ENCODE measurements around the gene GTF2H1.
"Not testable (repeated sequence)": the region's sequence is repeated elsewhere in the genome, so short reads cannot be mapped to it uniquely, and the experiment has no call there.

The GTF2H1 gene

DNA sequence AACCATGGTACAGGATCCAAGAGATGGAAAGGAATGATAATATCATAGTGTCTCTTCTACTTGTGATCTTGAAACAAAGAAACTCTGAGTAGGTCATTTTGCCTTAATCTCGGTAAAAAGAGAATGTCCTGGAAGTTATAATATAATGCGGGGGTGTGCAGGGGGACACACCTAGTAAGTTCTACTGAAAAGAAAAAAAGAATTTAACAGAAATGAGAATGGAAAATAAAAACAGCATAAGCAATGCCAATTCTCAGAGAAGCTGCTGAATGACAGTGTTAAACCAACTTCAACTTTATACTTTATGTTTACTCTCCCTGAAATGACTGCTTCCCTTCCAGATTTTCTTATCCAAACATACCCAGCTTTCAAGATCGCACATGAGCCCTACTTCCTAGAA lies 2.5 kb upstream of the GTF2H1 start:
- no peak for DNase-seq (ENCODE audit: low read depth in 2 of 2)

DNA sequence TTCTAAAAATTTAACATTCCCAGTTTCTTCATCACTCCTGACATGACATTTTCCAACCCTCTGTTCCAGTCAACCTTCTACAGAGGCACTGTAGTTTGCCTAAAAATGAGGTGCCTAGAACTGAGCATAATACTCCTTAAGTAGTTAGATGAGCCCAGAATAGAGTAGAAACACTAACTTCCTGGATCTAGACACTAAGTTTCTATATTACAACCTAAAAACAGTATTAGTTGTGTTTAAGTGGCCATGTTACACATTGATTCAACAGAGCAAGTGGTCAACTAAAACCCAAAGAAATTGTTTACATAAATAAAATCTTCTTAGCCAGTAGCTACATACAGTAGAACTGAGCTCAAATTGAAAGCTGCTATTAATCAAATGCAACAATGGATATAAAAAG lies 1.8 kb upstream of the GTF2H1 start:
- no peak for DNase-seq (ENCODE audit: low read depth in 2 of 2)

DNA sequence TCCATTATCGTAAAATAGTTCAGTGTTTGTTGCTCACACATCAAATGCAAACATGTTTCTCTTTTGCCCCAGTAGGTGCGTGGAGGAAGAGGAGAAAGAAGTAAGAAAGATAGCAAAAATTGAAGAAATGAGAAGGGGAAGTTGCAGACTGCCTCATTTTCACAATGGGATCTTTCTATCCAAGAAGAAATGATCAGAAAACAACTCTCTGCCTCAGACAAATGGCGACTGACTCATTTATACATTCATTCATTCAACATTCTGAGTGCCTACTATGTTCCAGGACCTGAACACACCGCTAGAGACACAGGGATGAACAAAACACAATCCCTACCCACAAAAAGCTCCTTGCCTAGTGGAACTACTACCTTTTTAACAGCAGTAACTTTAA lies 794 bp upstream of the GTF2H1 start:
- no peak for DNase-seq (ENCODE audit: low read depth in 2 of 2)

DNA sequence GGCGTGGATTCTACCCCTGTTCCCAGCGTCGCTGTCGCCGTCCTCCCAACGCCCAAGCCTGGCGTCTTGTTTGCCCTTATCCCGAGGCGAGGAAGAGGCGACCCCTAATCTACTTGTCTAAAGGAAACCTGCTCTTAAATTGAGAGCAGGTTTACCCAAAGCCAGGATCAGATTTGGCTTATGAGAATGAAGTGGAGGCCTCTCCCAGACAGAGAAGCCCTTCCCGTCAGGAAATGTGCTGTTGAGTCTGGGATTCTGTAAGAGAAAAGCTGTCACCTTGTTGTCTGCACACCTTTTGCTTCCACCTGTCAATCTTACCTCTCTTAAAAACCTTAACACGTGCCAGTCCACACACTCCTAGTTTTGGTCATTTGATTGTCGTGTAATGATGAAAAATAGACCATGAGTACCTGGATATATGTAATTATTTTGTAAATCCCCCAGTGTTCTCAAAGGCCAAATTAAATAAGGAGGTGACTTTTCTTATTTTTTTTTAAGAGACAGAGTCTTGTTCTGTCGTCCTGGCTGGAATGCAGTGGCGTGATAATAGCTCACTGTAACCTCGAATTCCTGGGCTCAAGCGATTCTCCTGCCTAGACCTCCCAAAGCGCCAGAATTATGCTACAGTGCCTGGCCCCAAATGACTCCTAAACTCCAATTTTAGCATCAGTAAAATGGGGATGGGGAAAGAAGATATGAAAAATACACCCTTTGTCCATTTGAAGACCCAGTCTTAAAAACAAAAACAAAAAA lies 627 bp downstream of the GTF2H1 start:
- DNase-seq (ENCODE audit: low read depth in 2 of 2) = no peak

DNA sequence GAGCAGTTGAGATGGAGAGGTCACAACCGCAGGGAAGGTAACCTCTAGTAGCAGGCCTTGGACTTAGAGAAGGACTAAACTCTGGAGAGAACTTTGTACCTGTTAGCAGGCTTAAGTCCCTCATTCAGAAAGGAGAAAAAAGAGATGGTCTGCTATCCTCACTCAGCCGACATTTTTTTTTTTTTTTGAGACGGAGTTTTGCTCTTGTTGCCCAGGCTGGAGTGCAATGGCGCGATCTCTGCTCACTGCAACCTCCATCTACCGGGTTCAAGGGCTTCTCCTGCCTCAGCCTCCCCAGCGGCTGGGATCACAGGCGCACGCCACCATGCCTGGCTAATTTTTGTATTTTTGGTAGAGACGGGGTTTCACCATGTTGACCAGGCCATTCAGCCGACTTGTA lies 1.5 kb downstream of the GTF2H1 start:
- DNase-seq (ENCODE audit: low read depth in 2 of 2) = not testable (repeated sequence)

DNA sequence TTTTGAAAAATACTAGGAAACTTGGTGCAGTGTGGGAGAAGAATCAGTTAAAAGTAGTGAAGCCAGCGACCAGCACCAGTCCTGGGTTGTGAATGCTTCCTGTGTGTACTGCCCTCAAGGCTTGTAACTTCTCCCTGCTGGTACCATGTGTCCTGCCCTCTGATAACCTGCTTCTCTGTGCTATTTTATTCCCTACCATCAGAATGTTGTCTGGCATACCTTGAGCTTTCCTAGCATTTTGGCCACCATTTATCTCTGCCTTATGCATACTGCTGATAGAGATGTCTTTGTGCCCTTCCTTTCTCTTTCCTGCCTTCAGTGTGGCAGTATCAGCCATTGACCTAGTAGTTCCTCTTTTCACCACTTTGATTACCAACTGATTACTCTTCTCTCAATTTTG lies 2.0 kb downstream of the GTF2H1 start:
- no peak for DNase-seq (ENCODE audit: low read depth in 2 of 2)

DNA sequence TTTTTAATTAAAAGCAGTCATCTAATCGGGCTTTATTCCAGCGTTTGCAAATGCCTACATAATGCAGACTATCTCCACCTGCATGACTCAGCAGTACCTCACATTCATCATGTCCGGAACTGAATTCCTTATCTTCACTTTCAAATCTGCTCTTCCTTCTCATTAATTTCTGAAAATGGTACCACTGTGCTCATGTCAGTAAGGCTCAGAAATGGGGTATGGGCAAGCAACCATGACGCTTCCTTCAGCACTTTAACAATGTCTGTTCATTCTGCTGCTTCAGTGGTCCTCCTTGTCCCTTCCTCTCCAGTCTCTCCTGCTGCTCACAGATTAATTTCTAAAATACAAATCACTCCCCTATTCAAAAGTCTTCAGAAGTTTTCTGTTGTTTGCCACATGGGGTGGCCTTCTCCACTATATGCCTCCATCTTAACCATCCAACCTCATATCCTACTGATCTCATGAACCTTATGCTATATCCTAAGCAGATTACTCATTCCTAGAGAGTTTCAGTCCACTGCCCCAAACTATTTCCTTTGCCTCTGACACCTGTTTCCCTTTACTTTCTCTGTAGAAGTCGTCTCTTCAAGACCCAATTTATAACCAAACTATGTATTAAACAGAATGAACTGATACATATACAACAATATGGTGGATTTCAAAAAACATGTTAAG lies 7.0 kb downstream of the GTF2H1 start:
- no peak for DNase-seq (ENCODE audit: low read depth in 2 of 2)

DNA sequence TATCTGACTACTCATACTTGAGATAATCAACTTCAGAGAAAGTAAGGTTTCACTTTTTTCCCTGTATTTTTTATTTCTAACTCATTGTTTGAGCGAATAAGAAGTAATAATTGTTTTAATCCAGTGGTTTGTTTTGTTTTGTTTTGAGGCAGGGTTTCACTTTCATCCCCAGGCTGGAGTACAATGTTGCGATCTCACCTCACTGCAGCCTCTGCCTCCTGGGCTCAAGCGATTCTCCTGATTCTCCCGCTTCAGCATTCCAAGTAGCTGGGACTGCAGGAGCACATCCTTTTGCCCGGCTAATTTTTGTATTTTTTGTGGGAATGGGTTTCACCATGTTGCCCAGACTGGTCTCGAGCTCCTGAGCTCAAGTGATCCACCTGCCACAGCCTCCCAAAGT lies 8.6 kb downstream of the GTF2H1 start:
- no peak for DNase-seq (ENCODE audit: low read depth in 2 of 2)

DNA sequence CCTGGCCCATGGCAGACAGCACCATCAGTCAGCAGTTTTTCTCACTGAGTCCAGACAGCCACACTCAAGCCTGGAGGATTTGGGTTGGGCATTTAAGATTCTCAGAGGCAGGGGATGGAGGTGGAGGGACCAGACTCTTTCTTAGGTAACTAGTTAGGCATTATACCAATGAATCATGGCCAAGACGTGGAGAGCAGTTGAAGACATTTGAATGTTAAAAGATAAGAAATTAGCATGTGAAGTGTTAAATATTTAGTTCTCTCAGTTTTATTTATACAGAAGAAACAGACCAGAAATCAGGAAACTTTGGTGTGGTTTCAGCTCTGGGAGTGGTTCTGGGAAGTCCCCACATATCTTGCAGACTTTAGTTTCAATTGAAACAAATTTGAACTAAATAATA lies 9.9 kb downstream of the GTF2H1 start:
- DNase-seq (ENCODE audit: low read depth in 2 of 2) = no peak

DNA sequence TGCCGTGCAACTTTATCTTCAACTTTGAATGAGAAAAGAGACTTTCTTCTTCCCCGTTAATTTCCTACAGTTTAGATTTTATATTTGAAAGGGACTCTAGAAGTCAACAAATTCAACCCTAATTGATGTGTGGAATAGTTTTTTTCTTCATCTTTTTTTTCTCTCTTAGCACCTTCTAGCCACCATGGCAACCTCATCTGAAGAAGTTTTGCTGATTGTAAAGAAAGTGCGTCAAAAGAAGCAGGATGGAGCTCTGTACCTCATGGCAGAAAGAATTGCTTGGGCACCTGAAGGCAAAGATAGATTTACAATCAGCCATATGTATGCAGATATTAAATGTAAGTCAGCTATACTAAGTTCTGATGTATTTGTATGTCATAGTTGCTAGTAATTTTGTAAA lies 10.5 kb downstream of the GTF2H1 start:
- DNase-seq (ENCODE audit: low read depth in 2 of 2) = no peak

DNA sequence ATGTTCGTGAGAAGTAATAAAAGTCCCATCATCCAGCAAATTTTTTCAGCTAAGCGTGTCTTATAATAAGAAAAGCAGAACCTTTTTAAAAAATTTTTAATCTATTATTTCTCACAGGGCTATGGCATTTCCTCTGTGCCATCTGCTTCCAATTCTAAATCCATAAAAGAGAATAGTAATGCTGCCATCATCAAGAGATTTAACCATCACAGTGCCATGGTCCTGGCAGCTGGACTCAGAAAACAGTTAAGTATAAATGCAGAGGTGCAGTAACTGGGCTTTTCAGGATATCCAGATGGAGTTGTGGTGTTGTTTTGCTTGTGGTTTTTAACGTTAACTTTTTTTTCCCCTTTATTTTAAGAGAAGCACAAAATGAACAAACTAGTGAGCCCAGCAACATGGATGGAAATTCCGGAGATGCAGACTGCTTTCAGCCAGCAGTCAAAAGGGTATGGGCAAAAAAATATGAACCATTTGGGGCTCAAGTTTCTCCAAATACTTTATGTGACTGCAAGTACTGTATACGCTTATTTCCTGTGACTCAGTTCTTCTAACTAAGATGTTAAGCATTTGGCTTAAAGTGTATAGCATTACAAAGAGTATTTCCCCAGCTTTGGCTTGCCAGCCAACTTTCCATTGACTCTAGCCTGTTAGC lies 25.2 kb downstream of the GTF2H1 start:
- no peak for DNase-seq (ENCODE audit: low read depth in 2 of 2)

DNA sequence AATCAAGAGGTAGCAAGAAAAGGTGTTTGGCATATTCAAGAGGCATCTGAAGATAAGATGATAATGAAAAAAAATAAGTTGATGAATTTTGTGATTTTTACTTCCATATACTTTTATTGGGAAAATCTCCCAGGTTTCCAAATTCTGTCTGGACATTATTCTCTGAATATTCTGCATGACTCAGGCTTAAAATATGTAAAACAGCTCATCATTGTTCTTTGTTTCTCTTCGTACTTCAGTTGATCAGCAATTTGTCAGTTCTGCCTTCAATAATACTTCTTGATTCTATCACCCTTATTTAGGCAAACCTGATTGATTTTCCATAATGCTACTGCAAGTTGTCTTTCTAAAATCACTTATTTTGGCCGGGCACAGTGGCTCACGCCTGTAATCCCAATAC lies 30.2 kb downstream of the GTF2H1 start:
- DNase-seq (ENCODE audit: low read depth in 2 of 2) = no peak

DNA sequence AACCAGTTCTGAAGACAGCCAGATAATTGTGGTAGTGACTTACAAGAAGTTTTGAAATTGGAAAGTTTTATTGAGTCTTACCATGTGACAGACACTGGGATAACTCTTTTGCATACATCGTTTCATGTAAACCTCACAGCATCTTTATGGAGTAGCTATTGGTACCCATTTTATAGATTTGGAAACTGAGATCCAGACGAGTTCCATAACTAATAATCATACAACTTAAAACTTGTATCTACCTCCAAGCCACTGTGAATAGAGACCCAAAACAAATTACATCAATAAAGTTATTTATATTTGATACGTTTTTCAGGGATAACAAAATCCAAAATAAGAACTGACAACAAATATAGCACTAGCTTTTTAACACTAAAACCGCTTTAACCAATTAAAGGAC lies 36.3 kb downstream of the GTF2H1 start:
- DNase-seq (ENCODE audit: low read depth in 2 of 2) = no peak

DNA sequence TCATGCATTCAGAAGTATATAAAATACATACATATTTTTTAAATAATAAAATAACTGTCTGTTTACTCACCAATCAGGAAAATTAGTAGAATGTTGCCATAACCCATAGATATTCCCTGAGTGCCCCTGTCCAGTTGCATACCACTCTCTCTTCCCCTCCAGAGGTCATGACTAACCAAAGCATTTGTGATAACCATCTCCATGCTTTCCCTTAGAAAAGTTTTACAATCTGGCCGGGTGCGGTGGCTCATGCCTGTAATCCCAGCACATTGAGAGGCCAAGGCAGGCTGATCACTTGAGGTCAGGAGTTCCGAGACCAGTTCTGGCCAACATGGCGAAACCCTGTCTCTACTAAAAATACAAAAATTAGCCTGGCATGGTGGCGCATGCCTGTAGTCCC lies 38.8 kb downstream of the GTF2H1 start:
- no peak for DNase-seq (ENCODE audit: low read depth in 2 of 2)

DNA sequence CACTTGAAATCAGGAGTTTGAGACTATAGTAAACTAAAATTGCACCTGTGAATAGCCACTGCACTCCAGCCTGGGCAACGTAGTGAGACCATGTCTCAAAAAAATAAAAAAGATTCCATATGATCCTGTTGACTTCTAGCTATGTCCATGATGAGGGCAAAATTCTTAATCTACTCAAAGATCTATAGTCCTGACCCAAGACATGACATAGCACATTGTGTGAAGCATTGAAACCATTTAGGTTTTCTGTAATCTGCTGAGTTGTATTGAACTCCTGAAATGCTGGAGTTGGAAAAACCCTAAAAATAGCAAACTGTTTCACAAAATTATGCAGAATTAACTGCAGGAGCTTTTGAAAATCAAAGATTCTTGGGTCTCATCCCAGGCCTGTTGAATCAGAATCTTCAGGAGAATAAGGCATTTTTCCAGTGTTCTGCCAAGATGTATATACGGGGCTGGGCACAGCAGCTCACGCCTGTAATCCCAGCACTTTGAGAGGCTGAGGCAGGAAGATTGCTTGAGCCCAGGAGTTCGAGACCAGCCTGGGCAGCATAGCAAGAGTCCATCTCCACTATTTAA lies 42.2 kb downstream of the GTF2H1 start:
- no peak for DNase-seq (ENCODE audit: low read depth in 2 of 2)

DNA sequence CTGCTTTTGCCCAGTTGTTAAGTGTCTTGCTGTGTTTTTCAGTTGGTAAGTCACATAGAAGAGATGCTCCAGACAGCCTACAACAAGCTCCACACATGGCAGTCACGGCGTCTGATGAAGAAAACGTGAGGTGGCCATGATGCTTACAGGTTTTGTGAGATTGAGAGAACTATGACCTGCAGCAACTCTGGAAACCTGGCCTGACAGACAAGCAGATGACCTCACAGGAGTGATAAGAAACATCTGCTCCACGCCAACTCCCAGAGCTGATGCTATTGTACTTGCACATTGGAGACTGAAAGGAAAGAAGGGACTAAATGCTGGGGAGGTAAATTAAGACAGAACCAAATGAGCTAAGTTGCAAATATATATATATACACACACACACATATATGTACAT lies 43.4 kb downstream of the GTF2H1 start:
- no peak for DNase-seq (ENCODE audit: low read depth in 2 of 2)

DNA sequence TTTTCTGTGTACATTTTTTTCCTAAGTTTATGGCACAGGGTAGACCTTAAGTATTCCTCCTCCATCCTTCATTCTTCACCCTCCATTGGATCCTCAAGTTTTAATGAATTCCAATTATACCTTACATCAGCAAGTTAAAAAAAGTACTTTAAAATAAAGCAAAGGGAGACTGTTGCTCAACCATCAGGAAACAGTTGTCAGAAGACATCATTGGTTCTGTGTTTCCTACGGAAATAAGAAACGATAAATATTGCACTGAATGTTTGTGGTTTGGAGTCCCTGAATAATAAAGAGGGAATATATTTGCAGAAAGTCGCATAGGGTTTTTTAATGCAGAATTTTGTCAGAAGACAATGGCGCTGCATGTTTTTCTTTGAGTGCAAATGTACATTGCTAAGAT lies 43.9 kb downstream of the GTF2H1 start:
- DNase-seq (ENCODE audit: low read depth in 2 of 2) = no peak

DNA sequence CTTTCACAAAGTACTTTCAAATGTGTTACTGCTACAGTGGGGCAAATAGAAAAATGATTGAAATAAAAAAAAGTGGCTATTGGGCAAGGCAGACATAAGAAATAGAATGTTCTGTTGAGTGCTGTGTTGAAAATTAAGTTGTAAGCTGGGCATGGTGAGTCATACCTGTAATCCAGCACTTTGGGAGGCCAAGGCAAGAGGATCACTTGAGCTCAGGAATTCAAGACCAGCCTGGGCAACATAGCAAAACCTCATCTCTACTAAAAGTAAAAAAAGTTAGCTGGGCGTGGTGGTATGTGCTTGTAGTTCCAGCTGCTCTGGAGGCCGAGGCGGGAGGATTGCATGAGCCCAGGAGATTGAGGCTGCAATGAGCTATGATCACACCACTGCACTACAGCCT lies 45.1 kb downstream of the GTF2H1 start:
- no peak for DNase-seq (ENCODE audit: low read depth in 2 of 2)

DNA sequence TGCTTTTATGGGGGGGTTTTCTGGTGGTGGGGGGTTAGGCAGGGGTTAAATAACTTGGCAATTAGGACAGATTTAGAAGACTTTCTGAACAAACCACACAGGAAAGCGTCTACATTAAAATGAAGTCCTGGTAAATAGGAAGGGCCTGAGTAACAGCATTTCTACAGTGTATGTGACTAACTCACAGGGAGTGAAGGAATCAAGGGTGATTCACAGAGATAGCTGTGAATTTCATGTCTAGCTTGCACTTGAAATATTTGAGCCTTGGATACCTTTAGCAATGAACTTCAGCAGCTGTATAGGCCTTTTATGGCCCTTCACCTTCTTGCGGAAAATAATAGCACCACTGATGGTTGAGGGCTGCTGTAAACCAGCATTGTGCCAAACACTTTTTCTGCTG lies 45.9 kb downstream of the GTF2H1 start:
- no peak for DNase-seq (ENCODE audit: low read depth in 2 of 2)

DNA sequence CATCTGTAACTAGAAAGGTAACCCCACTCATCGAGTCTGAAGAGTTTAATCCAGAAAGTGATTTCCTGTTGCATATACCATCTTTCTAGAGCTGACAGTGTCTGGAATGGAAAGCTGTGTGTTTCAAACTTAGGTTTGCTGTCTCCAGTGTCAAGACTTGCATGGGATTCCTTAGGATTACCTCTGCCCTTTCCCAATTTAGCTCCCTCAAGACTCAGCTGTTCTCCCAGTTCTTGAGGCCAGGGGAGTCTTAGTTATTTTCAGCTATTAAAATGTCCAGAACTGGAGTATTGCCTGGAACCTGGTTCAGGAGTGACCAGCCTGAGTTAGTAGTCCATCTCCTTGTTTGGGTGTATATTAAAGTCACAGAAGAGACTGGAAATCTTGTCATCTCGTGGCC lies 47.0 kb downstream of the GTF2H1 start:
- DNase-seq (ENCODE audit: low read depth in 2 of 2) = no peak

DNA sequence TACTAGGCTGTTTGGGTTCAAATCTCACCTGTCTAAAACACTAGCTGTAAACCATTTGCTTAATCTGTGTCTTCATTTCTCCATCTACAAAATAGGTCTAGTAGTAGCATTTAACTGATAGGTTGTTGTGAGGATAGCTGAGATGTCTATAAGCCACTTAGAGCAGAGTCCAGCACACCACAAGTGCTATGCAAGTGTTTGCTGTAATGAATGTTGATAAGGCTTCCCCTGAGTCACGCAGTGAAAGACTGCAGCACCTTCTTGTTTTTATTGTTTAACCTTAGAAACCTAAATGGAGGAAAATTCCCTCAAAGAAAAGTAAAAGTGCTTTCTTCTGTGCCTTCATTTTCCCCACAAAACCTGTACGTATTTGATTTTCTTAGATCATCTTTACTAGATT lies 48.9 kb downstream of the GTF2H1 start:
- no peak for DNase-seq (ENCODE audit: low read depth in 2 of 2)

DNA sequence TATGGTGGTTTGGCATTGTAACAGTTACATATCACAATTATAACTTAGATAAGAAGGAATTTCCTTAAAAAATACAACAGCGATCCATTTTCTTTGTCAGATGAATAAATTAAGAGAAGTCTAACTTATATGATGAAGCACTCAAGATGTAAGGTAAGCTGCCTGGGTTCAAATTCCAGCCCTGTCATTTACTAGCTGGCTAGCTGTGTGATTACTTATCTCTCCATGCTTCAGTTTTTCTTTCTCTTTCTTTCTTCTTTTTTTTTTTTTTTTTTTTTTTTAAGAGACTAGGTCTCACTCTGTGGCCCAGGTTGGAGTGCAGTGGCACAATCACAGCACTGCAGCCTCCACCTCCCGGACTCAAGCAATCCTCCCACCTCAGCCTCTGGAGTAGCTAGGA lies 49.8 kb downstream of the GTF2H1 start:
- no peak for DNase-seq (ENCODE audit: low read depth in 2 of 2)

DNA sequence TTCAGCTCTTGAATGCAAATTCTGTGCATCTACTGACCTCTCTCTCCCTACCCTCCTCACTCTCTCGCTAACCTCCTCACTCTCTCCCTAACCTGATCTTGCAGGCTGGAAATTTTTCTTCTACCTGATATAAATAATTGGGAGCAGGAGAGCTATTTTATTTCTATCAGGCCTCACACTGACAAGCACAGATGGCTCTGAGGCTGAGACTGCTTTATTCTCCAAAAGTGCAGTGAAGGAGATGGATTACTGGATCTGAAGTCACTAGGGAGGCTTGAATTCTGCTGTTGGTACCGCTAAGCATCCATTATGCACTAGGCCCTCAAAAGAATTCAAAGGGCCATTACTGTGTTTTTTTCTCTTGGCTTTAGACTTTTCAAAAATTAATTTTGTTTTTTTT lies 52.6 kb downstream of the GTF2H1 start:
- no peak for DNase-seq (ENCODE audit: low read depth in 2 of 2)
